Measurements from ENCODE around the gene FADS3. TPM values are rescaled to one million over a fixed set of nuclear protein-coding genes. Genes with fewer than 3 reads are reported as not detected.

The FADS3 gene
- total and polyA plus RNA-seq, 2 of the 4 experiments (the other 2 are of a cell fraction): 54.5 to 110 TPM

- no peak overlapping the region for H2AK9ac ChIP-seq (replicated peaks; ENCODE audit: low read depth, low read length, poor library complexity)
- H3K9me3 ChIP-seq (ENCODE audit: control insufficient read depth, insufficient read depth, low read length): no peaks in the 10 kb centered on the region
- dilution Hi-C loops (cut with HindIII; ENCODE audit: low sequenced_read_pairs, unreplicated experiment): no loop called here
- no peak overlapping the region for H2BK15ac ChIP-seq (ENCODE audit: low read depth, low read length)
- H2AK5ac ChIP-seq (ENCODE audit: low read depth, low read length): no peak overlapping the region
- intact Hi-C loops (cut with micrococcal nuclease): no loop called here
- H3K56ac ChIP-seq (ENCODE audit: extremely low read depth, insufficient read depth, low read length): no peak overlapping the region
- peaks cover 28% of the 10 kb centered on the region for H3K27me3 ChIP-seq (ENCODE audit: control insufficient read depth, insufficient read depth, low read length)
- H3K23ac ChIP-seq (ENCODE audit: low read depth, low read length): no peak overlapping the region
- CTCF ChIA-PET: interaction anchor here (0.7 kb wide), 1 partner anchor 670 kb away, joined by 3 read pairs; the partner anchor contains the start of gene TUT1
- no CpG with 5 or more reads among the region's 3 CpGs for WGBS, 2 experiments (ENCODE audit: extremely low coverage in 2 of 2, insufficient read length in 1 of 2)
- no peak overlapping the region for H3K14ac ChIP-seq (replicated peaks; ENCODE audit: low read depth, low read length)
- H4K20me1 ChIP-seq (ENCODE audit: insufficient read depth, low read length): no peaks in the 10 kb centered on the region
- no peak overlapping the region for H4K91ac ChIP-seq (ENCODE audit: insufficient read depth, low read depth, low read length)
- no peak overlapping the region for H3K9ac ChIP-seq (ENCODE audit: low read depth, low read length)
- H3K79me1 ChIP-seq (ENCODE audit: low read depth in 1 of 2, low read length in 2 of 2): 0 out of 4 replicates have a peak, but pooled peaks cover 0 to 1% of the 10 kb centered on the region in 2 experiments
- no peak overlapping the region for H2BK20ac ChIP-seq (ENCODE audit: low read depth, low read length)
- no peak overlapping the region for H2BK120ac ChIP-seq (ENCODE audit: low read depth, low read length)
- in situ Hi-C loops (cut with MboI; ENCODE audit: low sequenced_read_pairs): no loop called here
- H2BK5ac ChIP-seq (ENCODE audit: low read depth, low read length, poor library complexity, severe bottlenecking): no peak overlapping the region
- no peak overlapping the region for H3K27ac ChIP-seq (ENCODE audit: insufficient read depth, low read length)
- H3K36me3 ChIP-seq (ENCODE audit: control insufficient read depth, insufficient read depth, low read length): no peaks in the 10 kb centered on the region
- H3K4ac ChIP-seq (ENCODE audit: low read depth, low read length): no peak overlapping the region
- peaks cover 14% of the 10 kb centered on the region; the same call in 1 of the 2 replicates for H3K4me1 ChIP-seq (ENCODE audit: control insufficient read depth, insufficient read depth, low read length)
- H3K18ac ChIP-seq (ENCODE audit: low read depth, low read length): no peak overlapping the region
- ATAC-seq (ENCODE audit: low read depth) (no peak), DNase-seq (no peak)
- H2AFZ ChIP-seq (replicated peaks; ENCODE audit: low read length, poor library complexity): no peak overlapping the region
- BruUV-seq (replicated peaks): no TSS peak
- no peak overlapping the region for H3K4me3 ChIP-seq (ENCODE audit: insufficient read depth, low read depth, low read length)
- H4K5ac ChIP-seq (ENCODE audit: low read depth, low read length): no peak overlapping the region
- TF ChIP-seq MXI1 (IDR thresholded peaks at IDR 0.05; ENCODE audit: borderline replicate concordance, low read depth, low read length) (no peak), RCOR1 (IDR thresholded peaks at IDR 0.05; ENCODE audit: insufficient replicate concordance, low read length) (no peak), NFE2L2 (IDR thresholded peaks at IDR 0.05; ENCODE audit: low read depth, low read length) (no peak), POLR2A (IDR thresholded peaks at IDR 0.05; ENCODE audit: low read depth, low read length) (no peak), MAFK (IDR thresholded peaks at IDR 0.05; ENCODE audit: low read depth, low read length) (no peak), MAZ (IDR thresholded peaks at IDR 0.05; ENCODE audit: borderline replicate concordance, low read depth, low read length) (no peak), USF2 (IDR thresholded peaks at IDR 0.05; ENCODE audit: low read depth, low read length) (no peak), RAD21 (IDR thresholded peaks at IDR 0.05; ENCODE audit: low read length) (no peak), CHD1 (IDR thresholded peaks at IDR 0.05; ENCODE audit: low read depth, low read length) (no peak), ELK1 (IDR thresholded peaks at IDR 0.05; ENCODE audit: borderline replicate concordance, low read depth, low read length) (no peak)
- POLR2A ChIA-PET (ENCODE audit: unreplicated experiment): no interaction called here
- H3K4me2 ChIP-seq (ENCODE audit: low read depth, low read length): no peak overlapping the region
- no peak overlapping the region for H4K8ac ChIP-seq (ENCODE audit: low read depth in 2 of 2, low read length in 2 of 2)
- H3K9me1 ChIP-seq (ENCODE audit: insufficient read depth, low read length): no peaks in the 10 kb centered on the region
Observed at GRCh38 chr11:61921446-61921845, 30.1 kb upstream of the FADS3 start.
